SU-DHL-6 (cell line): ENCODE measurements around the gene EFEMP1.

Source experiments
- H2AFZ ChIP-seq: fragments of 200-600 bp; sonication (generic); 2 replicates; pipeline ENCODE4 v1.6.1; 2014; ENCODE audit warnings: low read depth, mild to moderate bottlenecking, moderate library complexity, mixed read lengths, antibody characterized with exemption, low read length; ENCODE audit not compliant: severe bottlenecking
- H3F3A ChIP-seq: fragments of 200-600 bp; shearing (Covaris generic); 2 replicates; pipeline ENCODE4 v1.6.0; 2016; ENCODE audit warnings: antibody characterized with exemption, mild to moderate bottlenecking; ENCODE audit not compliant: insufficient read depth
- H3K27ac ChIP-seq: fragments of 200-600 bp; sonication (generic); 2 replicates; pipeline ENCODE4 v1.5.1; 2016; ENCODE audit warnings: low read depth, mild to moderate bottlenecking, low read length, moderate library complexity, mixed read lengths
- H3K27me3 ChIP-seq: fragments of 200-600 bp; sonication (generic), shearing (Covaris generic); 2 replicates; pipeline ENCODE4 v1.6.0; 2014; ENCODE audit warnings: mild to moderate bottlenecking, low read length
- H3K36me3 ChIP-seq: fragments of 200-600 bp; sonication (generic); 2 replicates; pipeline ENCODE4 v1.6.1; 2014; ENCODE audit warnings: mild to moderate bottlenecking, low read length, mixed read lengths
- H3K4me2 ChIP-seq: fragments of 300-600, 200-600 bp; shearing (Covaris generic), sonication (generic); 2 replicates; pipeline ENCODE4 v1.6.0; 2014; ENCODE audit warnings: low read length, low read depth, mild to moderate bottlenecking; ENCODE audit not compliant: poor library complexity, severe bottlenecking
- H3K4me3 ChIP-seq: fragments of 200-600 bp; sonication (generic); 2 replicates; pipeline ENCODE4 v1.5.1; 2014; ENCODE audit warnings: antibody characterized with exemption, low read length, mild to moderate bottlenecking, mixed read lengths; ENCODE audit not compliant: insufficient read depth, poor library complexity, severe bottlenecking
- H3K79me2 ChIP-seq: fragments of 200-600 bp; sonication (generic); 2 replicates; pipeline ENCODE4 v1.6.1; 2014; ENCODE audit warnings: mild to moderate bottlenecking, low read length, moderate library complexity; ENCODE audit not compliant: insufficient read depth
- H3K9ac ChIP-seq: fragments of 200-600 bp; sonication (generic); 2 replicates; pipeline ENCODE4 v1.7.0; 2014; ENCODE audit warnings: mild to moderate bottlenecking, low read length
- H3K9me2 ChIP-seq: fragments of 200-600 bp; sonication (generic); replicated peaks from 2 replicates; pipeline ENCODE4 v1.6.1; 2014; ENCODE audit warnings: low read length; ENCODE audit not compliant: insufficient read depth
- H3K9me3 ChIP-seq: fragments of 200-600 bp; sonication (generic); 2 replicates; pipeline ENCODE4 v1.6.1; 2014; ENCODE audit warnings: low read length, mixed read lengths; ENCODE audit not compliant: insufficient read depth
- H4K20me1 ChIP-seq: fragments of 200-600 bp; sonication (generic); 2 replicates; pipeline ENCODE4 v1.6.1; 2014; ENCODE audit warnings: low read depth, mild to moderate bottlenecking, antibody characterized with exemption, low read length, moderate library complexity, mixed read lengths
- CTCF ChIP-seq: fragments of 200-600 bp; sonication (generic); IDR thresholded peaks from one replicate; pipeline ENCODE4 v1.5.1; 2017; ENCODE audit warnings: antibody characterized with exemption, mild to moderate bottlenecking, low read length, moderate library complexity; ENCODE audit not compliant: insufficient read depth, poor library complexity, severe bottlenecking
- EZH2phosphoT487 ChIP-seq: fragments of 200-600 bp; sonication (generic), shearing (Covaris generic); conservative IDR thresholded peaks from 2 replicates; pipeline ENCODE4 v1.6.1; 2018; ENCODE audit warnings: mild to moderate bottlenecking, antibody characterized with exemption, low read length, moderate library complexity, mixed read lengths

The EFEMP1 gene

GRCh38 chr2:55903727-55904126, 19.9 kb downstream of the EFEMP1 start:
- TF ChIP-seq CTCF (no peak), EZH2phosphoT487 (no peak)
- Histone ChIP-seq H3K36me3 (no peaks in the 10 kb centered on the region), H3K9me3 (no peaks in the 10 kb centered on the region), H3K27ac (no peak overlapping the region), H3K27me3 (no peaks in the 10 kb centered on the region), H3K79me2 (no peaks in the 10 kb centered on the region), H3K4me2 (no peak overlapping the region), H3F3A (no peaks in the 10 kb centered on the region), H3K9ac (no peak overlapping the region), H3K9me2 (no peaks in the 10 kb centered on the region), H3K4me3 (no peak overlapping the region), H4K20me1 (no peaks in the 10 kb centered on the region), H2AFZ (no peak overlapping the region)

GRCh38 chr2:55902971-55903370, 20.6 kb downstream of the EFEMP1 start:
- no peak overlapping the region for H3K9ac ChIP-seq
- no peaks in the 10 kb centered on the region for H3K36me3 ChIP-seq

GRCh38 chr2:55902429-55902828, 21.2 kb downstream of the EFEMP1 start:
- no peak overlapping the region for H3K4me2 ChIP-seq
- H3K79me2 ChIP-seq, result no peaks in the 10 kb centered on the region
- H3K27ac ChIP-seq, result no peak overlapping the region
- H3K36me3 ChIP-seq, result no peaks in the 10 kb centered on the region
- no peak overlapping the region for H3K9ac ChIP-seq
- no peak overlapping the region for H2AFZ ChIP-seq
- no peaks in the 10 kb centered on the region for H4K20me1 ChIP-seq
- no peaks in the 10 kb centered on the region for H3K9me3 ChIP-seq
- no peaks in the 10 kb centered on the region for H3K9me2 ChIP-seq
- TF ChIP-seq CTCF (no peak), EZH2phosphoT487 (no peak)
- no peaks in the 10 kb centered on the region for H3F3A ChIP-seq
- no peaks in the 10 kb centered on the region for H3K27me3 ChIP-seq
- H3K4me3 ChIP-seq, result no peak overlapping the region

More at GRCh38 chr2:55902971-55903370, 20.6 kb downstream of the EFEMP1 start:
- Histone ChIP-seq H2AFZ (no peak overlapping the region), H3K79me2 (no peaks in the 10 kb centered on the region), H3K27me3 (no peaks in the 10 kb centered on the region), H3F3A (no peaks in the 10 kb centered on the region), H3K27ac (no peak overlapping the region), H4K20me1 (no peaks in the 10 kb centered on the region), H3K4me3 (no peak overlapping the region), H3K9me2 (no peaks in the 10 kb centered on the region), H3K4me2 (no peak overlapping the region), H3K9me3 (no peaks in the 10 kb centered on the region)
- TF ChIP-seq CTCF (no peak), EZH2phosphoT487 (no peak)
